HepG2 (cell line): ENCODE measurements around the gene ATN1. TPM values are rescaled to one million over a fixed set of nuclear protein-coding genes. Genes with fewer than 3 reads are reported as not detected.
A peak's percentile ranks its signal among the peaks of the same experiment; 100 is the strongest.

Source experiments
- HDAC1 ChIP-seq: sonication (generic); formaldehyde crosslinking; IDR thresholded peaks from 2 replicates; pipeline ENCODE4 v1.5.1; 2020; ENCODE audit warnings: mild to moderate bottlenecking, missing genetic modification reagents
- HNF4G ChIP-seq, 2 experiments: sonication (generic) in 1 of 2; formaldehyde crosslinking in 1 of 2; IDR thresholded peaks; 2 replicates each; pipeline versions ENCODE4 v1.4.0 to v1.6.1; 2011 to 2020; ENCODE audit warnings: borderline replicate concordance in 2 of 2, low read depth in 2 of 2, mild to moderate bottlenecking in 2 of 2, low read length in 1 of 2, missing genetic modification reagents in 1 of 2, moderate library complexity in 1 of 2
- ISL2 ChIP-seq: sonication (generic); formaldehyde crosslinking; IDR thresholded peaks from 2 replicates; pipeline ENCODE4 v1.5.0; 2020; ENCODE audit warnings: missing genetic modification reagents
- KAT2B ChIP-seq: fragments of 150-350 bp; IDR thresholded peaks from 2 replicates; pipeline ENCODE4 v1.6.1; 2014; ENCODE audit warnings: low read depth, low read length, borderline replicate concordance
- MBD4 ChIP-seq: IDR thresholded peaks from 2 replicates; pipeline ENCODE4 v1.6.1; 2012; ENCODE audit warnings: low read length, inconsistent platforms, borderline replicate concordance
- MXI1 ChIP-seq: IDR thresholded peaks from 3 replicates; pipeline ENCODE4 v1.6.1; 2012; ENCODE audit warnings: low read depth, low read length, inconsistent platforms, borderline replicate concordance
- PATZ1 ChIP-seq: sonication (generic); formaldehyde crosslinking; IDR thresholded peaks from 2 replicates; pipeline ENCODE4 v1.4.0; 2020; ENCODE audit warnings: missing genetic modification reagents
- PHF20 ChIP-seq: sonication (generic); formaldehyde crosslinking; IDR thresholded peaks from 2 replicates; pipeline ENCODE4 v1.5.0; 2020; ENCODE audit warnings: mild to moderate bottlenecking, missing genetic modification reagents
- POGZ ChIP-seq: sonication (generic); formaldehyde crosslinking; IDR thresholded peaks from 2 replicates; pipeline ENCODE4 v1.4.0; 2020; ENCODE audit warnings: mild to moderate bottlenecking, missing genetic modification reagents
- RARG ChIP-seq: sonication (generic); formaldehyde crosslinking; IDR thresholded peaks from 2 replicates; pipeline ENCODE4 v1.4.0; 2020; ENCODE audit warnings: low read depth, mild to moderate bottlenecking, missing genetic modification reagents
- RFX1 ChIP-seq: fragments of 450-650 bp; IDR thresholded peaks from 2 replicates; pipeline ENCODE4 v1.6.1; 2017
- RFX3 ChIP-seq: IDR thresholded peaks from 2 replicates; pipeline ENCODE4 v1.6.1; 2016; ENCODE audit warnings: missing biosample characterization, missing genetic modification reagents
- SNAI1 ChIP-seq: sonication (generic); formaldehyde crosslinking; IDR thresholded peaks from 2 replicates; pipeline ENCODE4 v1.5.0; 2020; ENCODE audit warnings: mild to moderate bottlenecking, missing genetic modification reagents, borderline replicate concordance
- TEAD3 ChIP-seq: optimal IDR thresholded peaks from 2 replicates; pipeline ENCODE3; 2016; ENCODE audit warnings: borderline replicate concordance
- ZKSCAN5 ChIP-seq: sonication (generic); formaldehyde crosslinking; IDR thresholded peaks from 2 replicates; pipeline ENCODE4 v1.5.1; 2020; ENCODE audit warnings: mild to moderate bottlenecking, missing genetic modification reagents
- ZNF232 ChIP-seq: sonication (generic); formaldehyde crosslinking; IDR thresholded peaks from 2 replicates; pipeline ENCODE4 v1.4.0; 2020; ENCODE audit warnings: missing genetic modification reagents, borderline replicate concordance
- ZNF263 ChIP-seq: sonication (generic); formaldehyde crosslinking; IDR thresholded peaks from 2 replicates; pipeline ENCODE4 v1.4.0; 2020; ENCODE audit warnings: missing genetic modification reagents
- ZNF317 ChIP-seq: sonication (generic); formaldehyde crosslinking; IDR thresholded peaks from 2 replicates; pipeline ENCODE4 v1.5.0; 2020; ENCODE audit warnings: mild to moderate bottlenecking, missing genetic modification reagents
- ZNF550 ChIP-seq: sonication (generic); formaldehyde crosslinking; IDR thresholded peaks from 2 replicates; pipeline ENCODE4 v1.4.0; 2020; ENCODE audit warnings: mild to moderate bottlenecking, missing genetic modification reagents, borderline replicate concordance
- ZNF556 ChIP-seq: sonication (generic); formaldehyde crosslinking; IDR thresholded peaks from 2 replicates; pipeline ENCODE4 v1.4.0; 2020; ENCODE audit warnings: mild to moderate bottlenecking, missing genetic modification reagents, borderline replicate concordance
- ZNF703 ChIP-seq: sonication (generic); formaldehyde crosslinking; IDR thresholded peaks from 2 replicates; pipeline ENCODE4 v1.5.1; 2020; ENCODE audit warnings: missing genetic modification reagents, mild to moderate bottlenecking, moderate library complexity, borderline replicate concordance
- ZNF883 ChIP-seq: sonication (generic); formaldehyde crosslinking; IDR thresholded peaks from 2 replicates; pipeline ENCODE4 v1.5.1; 2020; ENCODE audit warnings: mild to moderate bottlenecking, missing genetic modification reagents; ENCODE audit errors: not compliant biosample characterization
- polyA plus RNA-seq, 8 experiments: library from polyadenylated mRNA; depleted of rRNA in 3 of 8; stranded (reverse) in 7 of 8; unstranded in 1 of 8; fragments of >200 nt; fragmentation: Illumina TruSeq in 4 of 8; extraction: Trizol in 4 of 8; gene quantifications; 2 replicates each; pipeline versions ENCODE4 v1.2.1 to v1.2.3, GENCODE V29; 2011 to 2016; ENCODE audit warnings: low read depth in 4 of 8, missing spikeins in 1 of 8, mixed read lengths in 1 of 8; ENCODE audit not compliant: insufficient read depth in 1 of 8
- total RNA-seq, 5 experiments: library from RNA; depleted of rRNA; stranded (reverse); fragments of >200 nt; fragmentation: Illumina TruSeq; extraction: Trizol; gene quantifications; 2 replicates each; pipeline ENCODE4 v1.2.3, GENCODE V29; 2016; ENCODE audit warnings: low read depth in 1 of 5
- TF ChIP-seq, protein P1 (sequence below): sonication (generic); formaldehyde crosslinking; IDR thresholded peaks from 2 replicates; pipeline ENCODE4 v1.8.1; 2023; ENCODE audit warnings: mild to moderate bottlenecking, moderate library complexity, missing genetic modification reagents
- TF ChIP-seq, protein P2 (sequence below): sonication (generic); formaldehyde crosslinking; IDR thresholded peaks from 2 replicates; pipeline ENCODE4 v1.5.0; 2020; ENCODE audit warnings: mild to moderate bottlenecking, missing genetic modification reagents, borderline replicate concordance
- TF ChIP-seq, protein P3 (sequence below): sonication (generic); formaldehyde crosslinking; IDR thresholded peaks from 2 replicates; pipeline ENCODE4 v1.8.1; 2022; ENCODE audit warnings: mild to moderate bottlenecking, missing genetic modification reagents

The ATN1 gene
- total and polyA plus RNA-seq, 2 of the 13 experiments (the other 11 are each of a cell fraction or from before 2014, with no cell fraction given), result 2.1 to 8.6 TPM

GRCh38 chr12:6899837-6900519 lies 27.8 kb upstream of the ATN1 start (continued):
- TF ChIP-seq ZNF883 (CRISPR knock-in tag), result no peak
- TF ChIP-seq HDAC1 (CRISPR knock-in tag), result no peak
- no peak for TF ChIP-seq PATZ1 (CRISPR knock-in tag)
- no peak for TF ChIP-seq RARG (CRISPR knock-in tag)
- TF ChIP-seq SNAI1 (CRISPR knock-in tag), result no peak
- TF ChIP-seq KAT2B, result no peak
- no peak for TF ChIP-seq ZNF556 (CRISPR knock-in tag)
- TF ChIP-seq ZNF263 (CRISPR knock-in tag), result no peak
- TF ChIP-seq ZNF550 (CRISPR knock-in tag), result no peak
- TF ChIP-seq POGZ, result no peak
- peak; percentile 38; the same call in 1 of the 2 replicates for TF ChIP-seq PHF20 (CRISPR knock-in tag)
- peak; percentile 87; the same call in 2 of the 3 replicates for TF ChIP-seq MXI1
- TF ChIP-seq ISL2 (CRISPR knock-in tag), result no peak
- no peak for TF ChIP-seq ZNF232 (CRISPR knock-in tag)
- no peak for TF ChIP-seq MBD4
- no peak for TF ChIP-seq TEAD3 (CRISPR knock-in tag)
- TF ChIP-seq ZNF317, result no peak
- TF ChIP-seq, protein P1, sequence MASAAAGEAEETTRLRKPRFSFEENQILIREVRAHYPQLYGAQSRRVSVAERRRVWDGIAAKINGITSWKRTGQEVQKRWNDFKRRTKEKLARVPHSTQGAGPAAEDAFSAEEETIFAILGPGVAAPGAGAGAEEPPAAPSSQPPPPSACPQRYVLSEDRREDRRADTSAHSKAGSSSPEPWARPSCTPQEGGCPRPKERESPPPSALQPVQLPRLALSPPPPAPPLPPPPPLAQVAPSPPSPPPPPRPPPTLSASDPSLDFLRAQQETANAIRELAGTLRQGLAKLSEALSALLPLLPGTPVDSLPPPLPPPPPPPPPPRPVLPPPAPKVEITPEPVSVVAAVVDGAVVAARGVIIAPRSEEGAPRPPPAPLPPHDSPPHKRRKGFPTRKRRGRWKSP (CRISPR knock-in tag), result 0 out of 2 replicates have a peak, but pooled peaks have one; percentile 26
- no peak for TF ChIP-seq ZNF703 (CRISPR knock-in tag)
- TF ChIP-seq, protein P2, sequence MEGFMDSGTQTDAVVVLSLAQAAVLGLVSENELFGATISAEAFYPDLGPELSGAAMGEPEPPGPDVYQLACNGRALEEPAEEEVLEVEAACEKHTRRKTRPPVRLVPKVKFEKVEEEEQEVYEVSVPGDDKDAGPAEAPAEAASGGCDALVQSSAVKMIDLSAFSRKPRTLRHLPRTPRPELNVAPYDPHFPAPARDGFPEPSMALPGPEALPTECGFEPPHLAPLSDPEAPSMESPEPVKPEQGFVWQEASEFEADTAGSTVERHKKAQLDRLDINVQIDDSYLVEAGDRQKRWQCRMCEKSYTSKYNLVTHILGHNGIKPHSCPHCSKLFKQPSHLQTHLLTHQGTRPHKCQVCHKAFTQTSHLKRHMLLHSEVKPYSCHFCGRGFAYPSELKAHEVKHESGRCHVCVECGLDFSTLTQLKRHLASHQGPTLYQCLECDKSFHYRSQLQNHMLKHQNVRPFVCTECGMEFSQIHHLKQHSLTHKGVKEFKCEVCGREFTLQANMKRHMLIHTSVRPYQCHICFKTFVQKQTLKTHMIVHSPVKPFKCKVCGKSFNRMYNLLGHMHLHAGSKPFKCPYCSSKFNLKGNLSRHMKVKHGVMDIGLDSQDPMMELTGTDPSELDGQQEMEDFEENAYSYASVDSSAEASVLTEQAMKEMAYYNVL (CRISPR knock-in tag), result no peak
- TF ChIP-seq, protein P3, sequence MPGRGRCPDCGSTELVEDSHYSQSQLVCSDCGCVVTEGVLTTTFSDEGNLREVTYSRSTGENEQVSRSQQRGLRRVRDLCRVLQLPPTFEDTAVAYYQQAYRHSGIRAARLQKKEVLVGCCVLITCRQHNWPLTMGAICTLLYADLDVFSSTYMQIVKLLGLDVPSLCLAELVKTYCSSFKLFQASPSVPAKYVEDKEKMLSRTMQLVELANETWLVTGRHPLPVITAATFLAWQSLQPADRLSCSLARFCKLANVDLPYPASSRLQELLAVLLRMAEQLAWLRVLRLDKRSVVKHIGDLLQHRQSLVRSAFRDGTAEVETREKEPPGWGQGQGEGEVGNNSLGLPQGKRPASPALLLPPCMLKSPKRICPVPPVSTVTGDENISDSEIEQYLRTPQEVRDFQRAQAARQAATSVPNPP (CRISPR knock-in tag), result no peak
- peak; percentile 90 for TF ChIP-seq RFX1
- TF ChIP-seq ZKSCAN5 (CRISPR knock-in tag), result no peak
- TF ChIP-seq RFX3 (CRISPR knock-in tag), result peak; percentile 90
- peak; percentile 54; the same call in 1 of the 2 replicates for TF ChIP-seq HNF4G (IDR thresholded peaks at IDR 0.05; ENCODE audit: borderline replicate concordance, low read depth, low read length)
- TF ChIP-seq HNF4G (CRISPR knock-in tag; IDR thresholded peaks at IDR 0.05; ENCODE audit: borderline replicate concordance, low read depth), result no peak
